ENCODE measurements around the gene FZD10. TPM values are rescaled to one million over a fixed set of nuclear protein-coding genes. Genes with fewer than 3 reads are reported as not detected.

FZD10 gene
- total RNA-seq, 1 experiment from 2014 or later = not detected

DNA sequence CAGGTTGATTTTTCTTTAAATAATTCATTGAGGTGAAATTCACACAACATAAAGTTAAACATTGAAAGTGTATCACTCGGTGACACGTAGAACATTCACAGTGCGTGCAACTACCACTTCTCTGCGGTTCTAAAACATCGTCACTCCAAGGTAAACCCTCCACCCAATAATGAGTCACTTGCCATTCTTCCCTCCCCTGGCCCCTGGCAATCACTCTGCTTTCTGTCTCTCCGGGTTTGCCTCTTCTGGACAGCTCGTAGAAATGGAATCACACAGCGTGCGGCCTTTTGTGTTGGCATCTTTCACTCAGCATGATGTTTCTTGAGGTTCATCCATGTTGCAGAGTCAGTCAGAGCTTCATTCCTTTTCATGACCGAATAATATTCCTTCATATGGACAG lies 18.9 kb downstream of the FZD10 start:
- H4K20me1 ChIP-seq (ENCODE audit: insufficient read depth) = no peaks in the 10 kb centered on the region
- no peaks in the 10 kb centered on the region for H3K27me3 ChIP-seq (ENCODE audit: insufficient read depth, low read length)
- ChIA-PET RAD21 (ENCODE audit: low non-redundant PET in 1 of 2, low total read pairs in 2 of 2, uncharacterized antibody in 2 of 2, unreplicated experiment in 2 of 2) (no interaction called here), POLR2A (no interaction called here), CTCF (no interaction called here)
- DNase-seq (ENCODE audit: low read depth, low spot score) = no peak
- H3K4me2 ChIP-seq (ENCODE audit: low read length) = no peak overlapping the region
- H3K9me2 ChIP-seq (ENCODE audit: insufficient read depth) = no peaks in the 10 kb centered on the region
- no TSS peak for BruUV-seq (replicated peaks)
- TF ChIP-seq ATF3 (IDR thresholded peaks at IDR 0.05) (no peak), ZFX (IDR thresholded peaks at IDR 0.05) (no peak), FOSL1 (IDR thresholded peaks at IDR 0.05; ENCODE audit: low read depth) (no peak), SRF (IDR thresholded peaks at IDR 0.05; ENCODE audit: low read depth) (no peak), ELF1 (IDR thresholded peaks at IDR 0.05; ENCODE audit: borderline replicate concordance, low read depth) (no peak), YY1 (IDR thresholded peaks at IDR 0.05; ENCODE audit: extremely low read depth, insufficient replicate concordance, low read depth, low read length) (no peak), EGR1 (IDR thresholded peaks at IDR 0.05; ENCODE audit: low read depth) (no peak), TCF7L2 (IDR thresholded peaks at IDR 0.05; ENCODE audit: borderline replicate concordance, extremely low read depth, insufficient read depth, insufficient read length) (no peak)
- TF ChIP-seq, protein P1, sequence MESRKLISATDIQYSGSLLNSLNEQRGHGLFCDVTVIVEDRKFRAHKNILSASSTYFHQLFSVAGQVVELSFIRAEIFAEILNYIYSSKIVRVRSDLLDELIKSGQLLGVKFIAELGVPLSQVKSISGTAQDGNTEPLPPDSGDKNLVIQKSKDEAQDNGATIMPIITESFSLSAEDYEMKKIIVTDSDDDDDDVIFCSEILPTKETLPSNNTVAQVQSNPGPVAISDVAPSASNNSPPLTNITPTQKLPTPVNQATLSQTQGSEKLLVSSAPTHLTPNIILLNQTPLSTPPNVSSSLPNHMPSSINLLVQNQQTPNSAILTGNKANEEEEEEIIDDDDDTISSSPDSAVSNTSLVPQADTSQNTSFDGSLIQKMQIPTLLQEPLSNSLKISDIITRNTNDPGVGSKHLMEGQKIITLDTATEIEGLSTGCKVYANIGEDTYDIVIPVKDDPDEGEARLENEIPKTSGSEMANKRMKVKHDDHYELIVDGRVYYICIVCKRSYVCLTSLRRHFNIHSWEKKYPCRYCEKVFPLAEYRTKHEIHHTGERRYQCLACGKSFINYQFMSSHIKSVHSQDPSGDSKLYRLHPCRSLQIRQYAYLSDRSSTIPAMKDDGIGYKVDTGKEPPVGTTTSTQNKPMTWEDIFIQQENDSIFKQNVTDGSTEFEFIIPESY (IDR thresholded peaks at IDR 0.05; ENCODE audit: extremely low read depth, insufficient replicate concordance, low read length) = no peak
- no peaks in the 10 kb centered on the region for H3K4me1 ChIP-seq (ENCODE audit: control insufficient read depth in 1 of 2, insufficient read depth in 2 of 2, low read length in 2 of 2)
- no peaks in the 10 kb centered on the region for H3K79me2 ChIP-seq (ENCODE audit: insufficient read depth, low read length)
- no peak for ATAC-seq
- intact Hi-C loops (cut with micrococcal nuclease) = no loop called here
- H3K9ac ChIP-seq (ENCODE audit: low read length) = no peak overlapping the region
- H2AFZ ChIP-seq (ENCODE audit: low read depth, low read length, poor library complexity, severe bottlenecking) = no peak overlapping the region
- H3K4me3 ChIP-seq (replicated peaks in 1 of 2; ENCODE audit: low read depth in 1 of 2, low read length in 2 of 2) = no peak overlapping the region
- no peak overlapping the region for H3K27ac ChIP-seq (ENCODE audit: low read depth, low read length)
- H3K36me3 ChIP-seq (ENCODE audit: control insufficient read depth in 1 of 2, insufficient read depth in 2 of 2, low read length in 2 of 2) = no peaks in the 10 kb centered on the region
- peaks cover 0 to 17% of the 10 kb centered on the region in 2 experiments; a peak in 2 of 4 replicates for H3K9me3 ChIP-seq (ENCODE audit: control insufficient read depth in 1 of 2, insufficient read depth in 1 of 2, low read depth in 1 of 2, low read length in 2 of 2)

Data from HCT116 (cell line).